AG04450 (cell line): ENCODE measurements around the gene SERF2. TPM values are rescaled to one million over a fixed set of nuclear protein-coding genes. Genes with fewer than 3 reads are reported as not detected.

Source experiments
- CTCF ChIA-PET: fragments of 300-600, 350-600 bp; formaldehyde crosslinking; extraction: SDS; loops from one replicate; lab custom pipeline; 2022; ENCODE audit warnings: antibody characterized with exemption, inconsistent platforms; lab: Charles Lee
- POLR2A ChIA-PET: fragments of 350-600 bp; formaldehyde crosslinking; extraction: SDS; loops from one replicate; lab custom pipeline; 2021; ENCODE audit warnings: antibody characterized with exemption, inconsistent platforms; lab: Yijun Ruan, JAX
- DNase-seq: peaks from one replicate; pipeline ENCODE4 v3.0.0-alpha.2; 2011; ENCODE audit warnings: low read depth, low spot score
- H3K27ac ChIP-seq: one replicate; pipeline ENCODE4 v1.5.1; 2012; ENCODE audit warnings: low read depth, low read length, control low read depth
- H3K27me3 ChIP-seq: one replicate; pipeline ENCODE4 v1.6.0; 2012; ENCODE audit warnings: low read length; ENCODE audit not compliant: control insufficient read depth, insufficient read depth
- H3K4me3 ChIP-seq: 2 replicates; pipeline ENCODE4 v1.5.1; 2011; ENCODE audit warnings: mild to moderate bottlenecking, low read depth, low read length, control low read depth
- H3K9me3 ChIP-seq: 2 replicates; pipeline ENCODE4 v1.5.1; 2012; ENCODE audit warnings: low read length; ENCODE audit not compliant: control insufficient read depth, insufficient read depth
- CTCF ChIP-seq: IDR thresholded peaks from 2 replicates; pipeline ENCODE4 v1.5.1; 2011; ENCODE audit warnings: low read depth, low read length, control low read depth, inconsistent platforms
- polyA plus RNA-seq: library from polyadenylated mRNA; depleted of rRNA; stranded (reverse); fragments of >200 nt; gene quantifications from 2 replicates; pipeline ENCODE4 v1.2.3, GENCODE V29; 2011

Gene SERF2
- polyA plus RNA-seq, 1 experiment: 608 TPM

GRCh38 chr15:43772624-43773023, 19.5 kb upstream of the SERF2 start:
- no peak for TF ChIP-seq CTCF
- POLR2A ChIA-PET: no interaction called here
- H3K27ac ChIP-seq: no peak overlapping the region
- H3K9me3 ChIP-seq: no peaks in the 10 kb centered on the region
- no peaks in the 10 kb centered on the region for H3K27me3 ChIP-seq
- CTCF ChIA-PET: no interaction called here
- no peak for DNase-seq
- H3K4me3 ChIP-seq: no peak overlapping the region

- no peak for TF ChIP-seq CTCF
- Histone ChIP-seq H3K27ac (no peak overlapping the region), H3K27me3 (no peaks in the 10 kb centered on the region), H3K4me3 (no peak overlapping the region), H3K9me3 (no peaks in the 10 kb centered on the region)
- DNase-seq: no peak
- CTCF ChIA-PET: no interaction called here
- POLR2A ChIA-PET: no interaction called here
Observed at GRCh38 chr15:43774062-43774461, 18.1 kb upstream of the SERF2 start.

- H3K27ac ChIP-seq: no peak overlapping the region
- DNase-seq: no peak
- POLR2A ChIA-PET: no interaction called here
Observed at GRCh38 chr15:43775411-43775965, 16.6 kb upstream of the SERF2 start.

GRCh38 chr15:43776101-43776717, 15.9 kb upstream of the SERF2 start:
- H3K4me3 ChIP-seq: peak overlapping the region; percentile 63
- no peaks in the 10 kb centered on the region for H3K27me3 ChIP-seq
- ChIA-PET POLR2A (interaction anchor here (1.0 to 1.8 kb wide), 3 partner anchors 13 to 24 kb away, joined by 3 to 7 read pairs (median 5); partner anchors contain the start of genes HYPK and SERINC4), CTCF (interaction anchor here (0.8 to 1.8 kb wide), 10 partner anchors 8 to 39 kb away, joined by 3 to 13 read pairs (median 5); partner anchors contain the start of gene SERF2)
- TF ChIP-seq CTCF: no peak
- no peaks in the 10 kb centered on the region for H3K9me3 ChIP-seq
- peak overlapping the region; percentile 11 for H3K27ac ChIP-seq
- no peak for DNase-seq

More at GRCh38 chr15:43775411-43775965, 16.6 kb upstream of the SERF2 start:
- H3K9me3 ChIP-seq: no peaks in the 10 kb centered on the region
- CTCF ChIA-PET: no interaction called here
- TF ChIP-seq CTCF: peak; percentile 34
- no peaks in the 10 kb centered on the region for H3K27me3 ChIP-seq
- H3K4me3 ChIP-seq: no peak overlapping the region

DNA sequence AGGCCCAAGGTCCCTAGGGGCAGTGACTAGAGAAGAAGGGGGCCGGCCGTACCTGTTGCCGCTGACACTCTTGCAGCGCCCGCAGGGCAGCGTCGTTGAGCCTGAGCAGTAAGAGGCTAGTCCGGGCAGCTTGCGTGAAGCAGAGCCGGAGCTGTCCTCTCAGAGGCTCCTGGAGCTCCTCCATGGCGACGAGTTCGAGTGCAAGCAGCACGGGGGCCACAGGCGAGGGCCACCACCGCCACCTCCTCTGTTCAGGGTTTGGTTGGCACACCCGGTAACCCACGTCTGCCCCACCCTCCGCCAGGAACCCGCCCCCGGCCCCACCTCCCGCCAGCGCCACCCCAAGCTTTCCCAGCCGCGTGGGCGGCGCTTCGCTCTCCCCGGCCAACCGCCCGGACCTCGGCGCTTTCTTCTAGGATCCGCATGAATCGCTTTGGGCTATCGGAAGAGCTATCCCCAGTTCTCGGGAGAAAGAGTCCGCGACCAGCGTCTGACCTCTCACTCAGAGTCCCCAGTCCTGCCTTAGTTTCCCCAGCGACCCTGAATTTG, 15.3 kb upstream of the SERF2 start, which contains the start of gene ELL3:
Gene ELL3 (minus strand): TSS at position 249 of the 549 bp plus-strand sequence. CDS start 65 bp downstream, at position 184.
- ChIA-PET POLR2A (interaction anchor here (0.6 to 1.8 kb wide), 4 partner anchors 13 to 335 kb away, joined by 3 to 7 read pairs (median 4); partner anchors contain the start of genes HYPK and SERINC4), CTCF (interaction anchor here (0.6 to 1.8 kb wide), 14 partner anchors 9 to 548 kb away, joined by 3 to 13 read pairs (median 5); partner anchors contain the start of gene SERF2)
- Histone ChIP-seq H3K27me3 (no peaks in the 10 kb centered on the region), H3K4me3 (peak within 1 kb of the TSS; percentile 63), H3K27ac (peak within 1 kb of the TSS; percentile 25), H3K9me3 (no peaks in the 10 kb centered on the region)
- TF ChIP-seq CTCF: no peak
- DNase-seq: no peak
